Ramos (cell line): ENCODE data around the gene SFXN4.
"Not testable (repeated sequence)": the region's sequence is repeated elsewhere in the genome, so short reads cannot be mapped to it uniquely, and the experiment has no call there.

Experiments used
- in situ Hi-C: fragments of 300-500 bp; cut with MboI; formaldehyde crosslinking; loops from one replicate; pipeline ENCODE4 v1.14.3; 2022; ENCODE audit warnings: low sequenced_read_pairs; ENCODE audit not compliant: unreplicated experiment

Gene SFXN4

GRCh38 chr10:119153041-119153440, 12.5 kb downstream of the SFXN4 start:
- in situ Hi-C loops, result loop anchor here (25.0 kb wide), 1 partner anchor 391 kb away; the partner anchor contains the start of gene CACUL1

GRCh38 chr10:119151601-119152000, 13.9 kb downstream of the SFXN4 start:
- in situ Hi-C loops, result loop anchor here (25.0 kb wide), 1 partner anchor 389 kb away; the partner anchor contains the start of gene CACUL1

GRCh38 chr10:119149729-119150128, 15.8 kb downstream of the SFXN4 start:
- in situ Hi-C loops, result loop anchor here (25.0 kb wide), 1 partner anchor 387 kb away; the partner anchor contains the start of gene CACUL1

- in situ Hi-C loops, result no loop called here
Observed at GRCh38 chr10:119149157-119149556, 16.4 kb downstream of the SFXN4 start.

GRCh38 chr10:119143657-119144056, 21.9 kb downstream of the SFXN4 start:
- in situ Hi-C loops, result no loop called here

GRCh38 chr10:119140603-119141245, 24.8 kb downstream of the SFXN4 start:
- in situ Hi-C loops, result no loop called here

- in situ Hi-C loops, result no loop called here
Observed at GRCh38 chr10:119139464-119140067, 25.9 kb downstream of the SFXN4 start.

GRCh38 chr10:119138346-119139306, 26.9 kb downstream of the SFXN4 start:
- in situ Hi-C loops, result no loop called here

GRCh38 chr10:119137878-119138277, 27.6 kb downstream of the SFXN4 start:
- in situ Hi-C loops, result not testable (repeated sequence)

GRCh38 chr10:119136084-119136483, 29.4 kb downstream of the SFXN4 start:
- in situ Hi-C loops, result no loop called here

GRCh38 chr10:119135513-119135881, 30.0 kb downstream of the SFXN4 start:
- in situ Hi-C loops, result no loop called here

- in situ Hi-C loops, result no loop called here
Observed at GRCh38 chr10:119133949-119134348, 31.6 kb downstream of the SFXN4 start.

GRCh38 chr10:119132521-119133345, 32.8 kb downstream of the SFXN4 start:
- in situ Hi-C loops, result no loop called here

GRCh38 chr10:119131512-119132240, 33.8 kb downstream of the SFXN4 start:
- in situ Hi-C loops, result no loop called here

- in situ Hi-C loops, result no loop called here
Observed at GRCh38 chr10:119129721-119130120, 35.8 kb downstream of the SFXN4 start.

- in situ Hi-C loops, result no loop called here
Observed at GRCh38 chr10:119125942-119126341, 39.6 kb downstream of the SFXN4 start.

GRCh38 chr10:119120875-119121274, 44.6 kb downstream of the SFXN4 start:
- in situ Hi-C loops, result no loop called here

- in situ Hi-C loops, result no loop called here
Observed at GRCh38 chr10:119120413-119120867, 45.1 kb downstream of the SFXN4 start.

GRCh38 chr10:119119400-119119799, 46.1 kb downstream of the SFXN4 start:
- in situ Hi-C loops, result no loop called here
